Measurements from ENCODE around the gene NUP62.
A peak's percentile ranks its signal among the peaks of the same experiment; 100 is the strongest.

The NUP62 gene

DNA sequence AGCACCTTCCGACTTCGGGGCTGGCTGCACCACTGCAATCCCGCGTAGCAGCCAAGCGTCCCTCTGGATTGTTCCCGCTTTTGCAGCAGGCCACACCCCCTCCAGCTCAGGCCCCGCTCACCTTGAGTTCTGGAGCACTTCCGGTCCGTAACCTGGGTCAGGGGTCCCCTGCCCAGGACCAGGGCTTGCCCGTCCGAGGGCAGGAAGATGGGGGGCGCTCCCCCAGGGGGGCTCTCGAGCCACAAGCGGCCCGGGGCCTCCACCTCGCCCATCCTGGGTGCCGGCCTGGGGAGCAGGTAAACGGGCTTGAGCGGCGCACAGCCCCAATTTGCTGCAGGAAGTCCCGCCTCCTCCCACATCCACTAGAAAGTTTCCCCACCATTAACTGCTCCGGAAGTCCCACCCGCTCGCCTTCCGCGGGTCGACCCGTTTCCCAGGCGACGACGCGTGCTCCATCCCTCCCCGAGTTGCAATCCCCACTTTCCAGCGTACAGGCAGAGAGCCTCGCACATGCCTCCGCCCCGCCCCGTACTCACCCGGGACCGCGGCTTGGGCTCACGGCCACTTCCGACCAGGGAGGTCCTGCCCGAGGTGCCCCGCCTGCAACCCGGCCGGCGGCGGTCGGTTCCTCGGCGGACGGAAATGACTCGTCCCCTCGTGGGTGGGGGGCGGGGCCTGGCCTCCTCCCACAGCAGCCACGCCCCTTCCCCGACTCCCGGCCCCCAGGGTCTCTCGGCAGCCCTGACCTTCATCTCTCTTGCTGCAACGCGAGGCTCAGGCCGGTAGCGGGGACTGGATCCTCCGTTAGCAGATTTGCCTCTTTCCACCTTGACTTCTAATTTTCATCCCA lies 62.1 kb downstream of the NUP62 start, which contains the start of gene PNKP:
PNKP (minus strand) TSS at position 644 of the 850 bp plus-strand sequence; CDS start at position 272, 372 bp downstream.
- DNase-seq (ENCODE audit: low read depth), result peak; percentile 86

- no peak for DNase-seq (ENCODE audit: low read depth)
Observed at GRCh38 chr19:49864890-49865289, 64.4 kb downstream of the NUP62 start.

GRCh38 chr19:49863935-49864320 lies 65.4 kb downstream of the NUP62 start:
- no peak for DNase-seq (ENCODE audit: low read depth)

GRCh38 chr19:49863254-49863934 lies 65.9 kb downstream of the NUP62 start:
- DNase-seq (ENCODE audit: low read depth), result no peak

DNA sequence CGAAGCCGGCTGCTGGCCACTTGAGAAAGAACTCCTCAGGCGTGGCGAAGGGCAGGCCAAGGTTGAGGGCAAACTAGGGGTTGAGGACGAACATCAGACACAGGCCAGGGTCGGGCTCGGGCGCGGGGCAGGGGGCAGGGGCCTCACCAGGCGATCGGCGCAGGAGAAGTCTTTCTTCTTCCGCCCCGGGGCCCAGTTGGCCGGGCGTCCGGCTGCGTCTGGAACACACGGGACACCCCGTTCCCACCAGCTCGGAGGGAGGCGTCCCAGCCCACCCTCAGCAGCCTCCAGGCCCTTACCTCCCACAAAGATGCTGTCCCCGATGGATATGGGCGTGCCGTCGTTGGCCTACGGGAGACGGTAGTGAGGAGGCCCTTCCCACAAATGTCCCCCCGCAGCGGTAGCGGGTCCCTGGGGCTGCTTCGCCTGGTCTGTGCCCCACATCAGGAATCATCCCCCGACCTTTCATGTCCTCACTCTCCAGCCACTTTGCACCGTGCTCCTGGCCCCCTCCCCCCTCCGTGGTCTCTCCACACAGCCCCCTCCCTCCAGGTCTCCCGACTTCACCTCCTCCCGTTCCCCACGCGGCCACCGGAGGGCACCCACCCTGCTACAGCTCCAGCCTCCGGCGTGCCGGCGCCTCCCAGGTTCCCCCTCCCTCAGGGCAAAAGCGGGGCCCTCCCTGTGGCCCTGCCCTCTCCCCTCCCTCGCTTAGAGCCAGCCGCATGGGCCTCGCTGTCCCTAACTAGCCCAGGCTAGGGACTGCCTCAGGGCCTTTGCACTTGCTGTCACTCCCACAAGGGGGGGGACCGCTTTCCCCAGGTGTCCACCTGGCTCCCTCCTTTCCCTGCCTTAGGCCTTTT lies 66.7 kb downstream of the NUP62 start:
- no peak for DNase-seq (ENCODE audit: low read depth)

GRCh38 chr19:49861541-49862378 lies 67.5 kb downstream of the NUP62 start:
- no peak for DNase-seq (ENCODE audit: low read depth)

DNA sequence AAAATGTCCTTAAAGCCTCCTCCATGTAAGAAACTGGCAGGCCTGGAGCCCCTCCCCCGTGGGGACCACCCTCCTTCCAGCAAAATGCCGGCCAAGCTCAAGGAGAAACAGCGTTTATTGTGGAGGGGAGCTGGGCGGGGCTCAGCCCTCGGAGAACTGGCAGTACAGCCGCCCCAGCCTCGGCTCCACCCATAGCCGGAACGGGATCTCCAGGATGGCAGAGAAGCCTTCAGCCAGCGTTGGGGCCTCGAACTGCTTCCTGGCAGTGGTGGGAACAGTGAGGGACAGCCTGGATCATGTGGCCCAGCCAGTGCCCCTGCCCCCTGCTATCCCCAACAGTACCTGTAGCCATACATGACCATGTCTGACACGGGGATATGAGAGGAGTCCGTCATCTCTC lies 68.2 kb downstream of the NUP62 start:
- no peak for DNase-seq (ENCODE audit: low read depth)

DNA sequence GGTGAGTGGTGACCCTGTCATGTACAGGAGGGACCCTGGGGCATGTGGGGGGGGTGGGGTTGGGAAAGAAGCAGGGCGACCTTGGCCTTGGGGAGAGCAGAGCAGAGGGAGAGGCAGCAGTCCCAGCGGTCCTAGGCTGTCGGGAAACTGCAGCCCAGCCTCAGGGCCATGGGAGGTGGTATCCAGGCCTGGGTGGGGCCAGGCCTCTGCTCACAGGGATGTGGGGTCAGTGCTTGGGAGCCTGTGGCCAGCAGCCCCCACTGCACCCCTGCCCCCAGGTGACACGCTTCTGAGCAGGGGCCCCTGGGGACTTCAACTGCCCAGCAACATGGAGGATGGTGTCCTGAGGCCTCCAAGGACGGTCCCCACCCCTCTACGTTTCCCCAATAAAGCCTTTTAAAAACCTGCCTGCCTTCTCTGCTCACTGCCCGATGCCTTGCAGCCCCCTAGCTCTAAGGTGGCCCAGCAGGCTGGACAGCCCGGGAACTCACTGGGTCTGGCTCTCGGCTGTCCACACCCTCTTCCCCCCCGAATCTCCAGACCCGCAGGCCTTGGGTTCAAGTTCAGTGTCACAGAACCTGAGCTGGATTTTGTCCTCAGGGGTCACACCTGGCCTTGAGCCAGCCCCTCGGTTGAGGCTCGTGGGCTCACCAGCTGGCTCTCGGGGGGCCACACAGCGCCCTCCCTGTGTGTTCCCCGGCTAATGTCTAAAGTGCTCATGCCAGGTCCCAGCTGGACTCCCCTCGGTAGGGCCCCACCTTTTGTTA lies 68.8 kb downstream of the NUP62 start:
- DNase-seq (ENCODE audit: low read depth), result no peak

GRCh38 chr19:49859682-49860335 lies 69.5 kb downstream of the NUP62 start:
- no peak for DNase-seq (ENCODE audit: low read depth)

DNA sequence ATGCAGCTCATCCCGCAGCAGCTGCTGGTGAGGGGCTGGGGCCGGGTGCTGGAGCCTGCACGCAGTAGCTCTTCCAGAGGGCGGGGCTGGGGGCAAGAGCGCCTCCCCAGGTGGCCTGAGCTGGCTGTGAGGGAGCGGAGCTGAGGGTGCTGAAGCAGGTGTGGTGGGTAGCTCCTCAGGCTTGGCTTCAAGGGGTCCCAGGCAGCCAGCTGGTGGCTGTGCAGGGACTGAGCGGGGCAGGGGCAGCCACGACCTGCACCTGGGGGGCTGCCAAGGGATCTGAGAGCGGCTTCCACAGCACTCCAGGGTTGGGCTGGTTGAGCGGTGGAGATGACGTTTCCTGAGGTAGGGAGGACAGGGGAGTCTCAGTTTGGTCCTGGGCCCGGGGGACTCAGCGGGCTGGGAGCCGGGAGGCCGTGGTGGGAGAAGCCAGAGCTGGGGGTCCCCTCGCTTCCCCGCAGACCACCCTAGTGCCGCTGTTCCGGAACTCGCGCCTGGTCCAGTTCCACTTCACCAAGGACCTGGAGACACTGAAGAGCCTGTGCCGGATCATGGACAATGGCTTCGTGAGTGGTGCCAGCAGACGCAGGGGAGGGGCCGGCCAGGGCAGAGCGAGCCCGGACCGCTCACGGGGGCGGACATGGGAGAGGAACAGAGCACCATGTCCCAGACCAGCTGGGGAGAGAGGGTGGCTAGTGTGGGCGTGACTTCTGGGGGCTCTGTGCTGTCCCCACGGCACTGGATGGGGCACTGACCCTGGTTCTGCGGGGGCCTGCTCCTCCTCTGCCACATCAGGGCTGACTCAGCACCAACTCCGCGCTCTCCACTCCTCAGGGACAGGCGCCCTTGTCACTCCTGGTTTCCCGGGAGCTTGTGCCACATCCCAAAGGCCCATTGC lies 71.0 kb downstream of the NUP62 start:
- DNase-seq (ENCODE audit: low read depth), result no peak

GRCh38 chr19:49857838-49858087 lies 71.5 kb downstream of the NUP62 start:
- DNase-seq (ENCODE audit: low read depth), result no peak

GRCh38 chr19:49857061-49857837 lies 72.1 kb downstream of the NUP62 start:
- DNase-seq (ENCODE audit: low read depth), result no peak

Data from stromal cell of bone marrow (primary cell).